Testis (tissue), 2 donors: ENCODE data around the gene THADA.

ENCODE experiments used
- CTCF ChIP-seq, 3 experiments: fragments of 450-650 bp in 2 of 3; fragments of 200-600 bp in 1 of 3; sonication (generic) in 1 of 3; IDR thresholded peaks; one replicate each; pipeline ENCODE4 v1.5.1; 2016 to 2019; ENCODE audit warnings: antibody characterized with exemption in 3 of 3, mild to moderate bottlenecking in 2 of 3, moderate library complexity in 1 of 3
- POLR2A ChIP-seq: fragments of 450-650 bp; IDR thresholded peaks from one replicate; pipeline ENCODE4 v1.6.1; 2017; ENCODE audit warnings: antibody characterized with exemption, mild to moderate bottlenecking, moderate library complexity

GRCh38 chr2:43469713-43470112, 126.1 kb downstream of the THADA start:
- TF ChIP-seq CTCF (IDR thresholded peaks at IDR 0.05) = no peak
- TF ChIP-seq POLR2A = no peak
